Stimulated activated CD8-positive, alpha-beta memory T cell treated with anti-CD3 and anti-CD28 coated beads, Interleukin-7, amount 100 ng/mL, for 4 hours (primary cell): ENCODE results near the gene GNB5.

Experiments
- DNase-seq, 2 donors: peaks; one replicate each; pipeline ENCODE4 v3.0.0-alpha.2; 2020; ENCODE audit warnings: low read depth in 2 of 2

The GNB5 gene

GRCh38 chr15:52207191-52207590, 16.0 kb upstream of the GNB5 start:
- no peak for DNase-seq

- no peak for DNase-seq
These were observed 15.3 kb upstream of the GNB5 start for GRCh38 chr15:52206446-52206845.

- no peak for DNase-seq
These were observed 13.5 kb upstream of the GNB5 start for GRCh38 chr15:52204657-52205056.

- DNase-seq: no peak
These were observed 9.7 kb upstream of the GNB5 start for GRCh38 chr15:52200831-52201365.

GRCh38 chr15:52199271-52199670, 8.1 kb upstream of the GNB5 start:
- DNase-seq: no peak

- no peak for DNase-seq
These were observed 5.7 kb upstream of the GNB5 start for GRCh38 chr15:52196891-52197290.

- DNase-seq: no peak
These were observed 2.6 kb upstream of the GNB5 start for GRCh38 chr15:52193791-52194190.

GRCh38 chr15:52193321-52193720, 2.1 kb upstream of the GNB5 start:
- DNase-seq: no peak

- DNase-seq: no peak
These were observed 4.3 kb downstream of the GNB5 start for GRCh38 chr15:52186651-52187486.

GRCh38 chr15:52185151-52185561, 6.0 kb downstream of the GNB5 start:
- DNase-seq: no peak

- DNase-seq: no peak
These were observed 6.5 kb downstream of the GNB5 start for GRCh38 chr15:52184721-52185120.

GRCh38 chr15:52183562-52184173, 7.5 kb downstream of the GNB5 start:
- no peak for DNase-seq

- DNase-seq: no peak
These were observed 9.0 kb downstream of the GNB5 start for GRCh38 chr15:52181938-52182780.

- no peak for DNase-seq
These were observed 10.2 kb downstream of the GNB5 start for GRCh38 chr15:52180851-52181450.

GRCh38 chr15:52180196-52180835, 10.9 kb downstream of the GNB5 start:
- DNase-seq: no peak

GRCh38 chr15:52179278-52180195, 11.7 kb downstream of the GNB5 start:
- peak; percentile 78 to 80 for DNase-seq

GRCh38 chr15:52178765-52179164, 12.4 kb downstream of the GNB5 start:
- DNase-seq: no peak

GRCh38 chr15:52172869-52173268, 18.3 kb downstream of the GNB5 start:
- DNase-seq: no peak

GRCh38 chr15:52171807-52172206, 19.4 kb downstream of the GNB5 start:
- no peak for DNase-seq

- DNase-seq: no peak
These were observed 19.8 kb downstream of the GNB5 start for GRCh38 chr15:52171386-52171785.
